HS-5 (cell line): ENCODE data around the gene CDX1.
A peak's percentile ranks its signal among the peaks of the same experiment; 100 is the strongest.

Experiments used
- DNase-seq: peaks from one replicate; pipeline ENCODE4 v3.0.0-alpha.2; 2012; ENCODE audit warnings: low read depth

The CDX1 gene

DNA sequence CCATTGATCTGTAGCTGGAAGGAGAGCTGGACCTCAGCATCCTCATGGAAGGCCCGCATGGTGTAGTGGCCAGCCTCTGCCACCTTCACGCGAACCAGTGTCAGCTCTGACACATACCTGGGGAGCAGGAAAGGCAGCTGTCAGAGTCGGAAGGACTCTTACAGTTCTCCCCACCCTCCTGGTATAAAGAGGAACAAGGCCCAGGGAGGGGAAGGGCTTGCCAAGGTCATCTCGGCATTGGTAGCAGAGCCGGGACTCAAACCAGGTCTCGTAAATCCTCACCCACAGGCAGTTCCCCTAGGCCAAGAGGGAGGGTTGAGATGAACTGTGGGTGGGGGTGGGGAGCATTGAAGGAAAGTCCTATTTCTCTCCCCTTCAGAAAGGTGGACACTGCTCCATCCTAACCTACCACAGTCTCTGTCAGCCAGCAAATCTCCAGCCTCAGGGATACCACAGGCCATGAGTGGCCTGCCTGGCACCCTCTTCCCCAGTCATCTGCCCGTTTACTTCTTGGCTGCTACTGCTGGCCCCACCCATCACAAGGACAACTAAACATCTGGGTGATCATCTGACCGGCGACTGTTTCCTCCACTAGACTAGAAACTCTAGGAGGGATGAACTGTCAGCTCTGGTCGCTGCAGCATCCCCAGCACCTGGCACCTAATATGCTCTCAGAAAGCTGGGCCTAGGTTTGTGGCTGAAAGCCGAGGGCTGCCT is 34.4 kb upstream of the CDX1 start:
- no peak for DNase-seq

DNA sequence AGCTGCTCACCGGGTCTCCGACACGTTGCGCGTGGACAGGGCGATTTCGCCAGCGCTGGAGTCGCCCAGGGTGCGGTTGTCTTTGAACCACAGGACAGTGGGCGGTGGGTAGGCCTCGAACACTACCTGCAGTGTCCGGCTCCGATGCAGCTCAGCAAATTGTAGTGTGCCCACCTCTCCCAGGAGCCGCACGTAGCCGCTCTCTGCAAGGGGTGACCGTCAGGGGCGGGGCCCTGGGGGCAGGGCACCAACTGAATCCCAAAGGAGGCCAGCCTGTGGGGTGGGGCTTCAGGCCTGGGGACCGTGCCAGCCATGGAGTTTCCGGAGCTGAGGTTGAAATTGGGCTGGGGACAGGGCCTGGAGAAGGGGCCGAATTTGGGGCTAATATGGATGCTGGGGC is 33.8 kb upstream of the CDX1 start:
- DNase-seq: no peak

- no peak for DNase-seq
Observed at GRCh38 chr5:150133581-150134197, 32.9 kb upstream of the CDX1 start.

GRCh38 chr5:150134198-150134588 is 32.4 kb upstream of the CDX1 start:
- no peak for DNase-seq

GRCh38 chr5:150135557-150136304 is 30.8 kb upstream of the CDX1 start:
- no peak for DNase-seq

DNA sequence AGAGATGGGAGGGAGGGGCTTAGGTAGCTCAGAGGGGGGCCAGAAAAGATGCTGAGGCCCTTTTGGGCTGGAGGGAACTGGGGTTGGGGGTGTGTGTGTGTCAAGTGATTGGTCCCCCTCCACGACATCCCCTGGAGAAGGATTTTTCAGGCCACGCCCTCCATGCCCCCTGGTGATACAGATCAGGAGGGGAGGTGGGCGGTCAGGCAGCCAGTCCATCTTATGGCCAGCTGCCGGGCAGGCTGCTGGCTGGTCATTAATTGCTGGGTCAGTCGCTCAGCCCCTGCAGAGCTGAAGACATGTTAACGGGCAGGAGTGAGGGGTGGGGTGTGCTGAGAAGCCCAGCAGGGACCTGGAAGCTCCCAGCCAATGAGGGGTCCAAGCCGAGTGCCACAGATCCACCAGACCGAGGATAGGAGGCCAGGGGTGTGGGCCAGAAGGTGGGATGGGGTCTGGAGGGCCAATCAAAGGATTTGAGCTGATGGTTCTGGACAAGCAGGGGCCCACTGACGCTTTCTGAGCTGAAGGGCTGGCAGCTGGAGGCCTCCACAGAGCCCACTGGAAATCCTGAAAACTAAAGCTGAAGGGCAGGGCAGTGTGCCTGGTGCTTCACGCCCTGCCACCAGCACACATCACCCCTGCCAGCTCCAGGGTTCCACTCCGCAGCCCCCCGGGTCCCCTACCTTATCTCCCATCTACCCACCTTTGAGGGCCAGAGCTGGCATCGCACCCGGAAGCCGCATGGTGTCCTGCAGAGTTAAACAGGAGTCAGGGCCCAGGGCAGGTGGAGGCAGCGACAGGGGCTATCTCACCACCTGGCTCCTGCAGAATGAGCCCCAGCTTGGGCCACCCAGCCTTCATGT is 30.0 kb upstream of the CDX1 start:
- no peak for DNase-seq

DNA sequence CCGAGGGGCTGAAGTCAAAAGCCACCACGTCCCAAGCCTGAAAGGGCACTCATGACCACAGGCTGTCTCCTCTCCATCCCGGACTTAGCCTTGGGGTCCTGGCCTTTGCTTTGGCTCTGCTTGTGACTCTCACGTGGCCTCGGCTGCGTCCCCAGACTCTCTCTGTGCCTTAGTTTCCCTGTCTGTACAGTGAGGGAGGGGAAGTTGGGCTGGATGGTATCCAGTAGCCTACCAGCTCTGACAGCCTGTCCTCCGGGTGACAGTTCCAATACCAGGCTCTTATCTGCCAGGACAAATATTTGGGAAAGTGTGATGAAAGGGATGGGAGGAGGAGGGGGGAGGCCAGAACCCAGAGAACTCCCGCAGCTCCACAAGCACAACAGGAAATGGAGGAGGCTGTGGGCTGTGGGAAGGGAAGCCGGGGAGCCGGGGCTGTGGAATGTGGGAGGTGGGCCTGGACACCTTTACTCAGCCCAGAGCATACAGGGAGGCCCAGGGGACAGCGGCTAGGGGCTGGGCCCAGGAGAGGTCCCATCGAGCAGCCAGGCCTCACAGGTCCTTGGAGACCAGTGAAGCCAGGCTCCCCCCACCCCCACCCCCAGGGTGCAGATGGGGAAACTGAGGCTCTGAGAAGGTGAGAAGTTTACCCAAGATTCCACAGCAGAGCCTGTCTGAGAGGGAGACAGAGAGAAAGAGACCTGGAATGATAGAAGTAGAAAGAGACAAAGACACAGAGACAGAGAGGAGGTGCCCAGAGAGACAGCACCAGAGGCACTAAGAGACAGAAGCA is 29.2 kb upstream of the CDX1 start:
- DNase-seq: no peak

GRCh38 chr5:150137997-150138396 is 28.6 kb upstream of the CDX1 start:
- DNase-seq: no peak

DNA sequence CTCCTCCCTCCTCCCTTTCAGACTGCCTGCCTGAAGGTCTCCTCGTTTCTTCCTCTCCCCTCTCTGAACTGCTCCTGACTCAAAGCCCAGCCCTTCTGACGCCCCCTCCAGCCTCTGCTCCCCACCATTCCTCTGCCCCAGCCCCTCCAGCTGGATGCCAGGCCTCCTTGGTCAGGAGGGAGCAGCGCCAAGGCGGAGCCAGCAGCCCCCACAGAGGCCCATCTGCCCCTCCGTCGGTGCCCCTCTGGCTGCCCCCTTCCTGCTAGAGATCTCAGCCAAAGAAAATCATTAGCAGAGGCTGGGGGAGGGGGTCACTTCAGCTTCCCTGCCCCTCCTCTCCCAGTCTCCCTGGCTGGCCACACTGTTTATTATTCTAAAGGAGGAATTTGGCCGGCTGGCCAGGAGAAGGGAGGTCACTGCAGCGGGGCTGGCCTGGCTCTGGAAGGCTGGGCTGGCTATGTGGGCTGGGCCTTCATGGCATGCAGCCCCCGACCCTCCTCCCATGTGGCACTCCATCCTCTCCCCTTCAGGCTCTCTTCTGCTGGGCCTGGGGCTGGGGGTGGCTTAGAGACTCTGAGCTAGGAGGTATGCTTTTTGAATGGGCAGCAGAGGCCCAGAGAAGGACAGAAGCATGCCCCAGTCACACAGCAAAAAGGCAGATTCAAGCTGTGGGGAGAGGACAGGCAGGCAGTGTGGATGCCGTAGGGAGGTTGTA is 27.9 kb upstream of the CDX1 start:
- DNase-seq: no peak

GRCh38 chr5:150139334-150139733 is 27.2 kb upstream of the CDX1 start:
- no peak for DNase-seq

DNA sequence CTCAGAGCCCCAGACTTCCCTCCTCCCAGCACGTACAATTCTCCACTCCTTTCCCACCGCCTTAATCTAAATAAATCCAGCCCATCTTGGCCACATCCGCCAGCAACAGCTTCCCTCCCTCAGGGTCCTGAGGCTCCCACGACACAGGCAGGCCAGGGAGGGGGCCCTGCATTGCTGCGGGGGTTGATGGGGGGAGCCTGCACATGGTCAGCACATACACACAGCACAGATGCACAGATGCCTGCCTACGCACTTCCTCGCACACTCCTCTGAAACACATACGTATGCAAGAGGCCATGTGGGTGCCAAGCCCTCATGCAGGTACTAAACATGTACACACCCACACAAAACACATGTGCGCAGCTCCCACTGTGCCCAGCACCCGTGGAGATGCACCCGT is 25.7 kb upstream of the CDX1 start:
- no peak for DNase-seq

GRCh38 chr5:150141544-150142184 is 24.9 kb upstream of the CDX1 start:
- DNase-seq: no peak

- no peak for DNase-seq
Observed at GRCh38 chr5:150142185-150142958, 24.2 kb upstream of the CDX1 start.

GRCh38 chr5:150142959-150143349 is 23.6 kb upstream of the CDX1 start:
- peak; percentile 84 for DNase-seq

DNA sequence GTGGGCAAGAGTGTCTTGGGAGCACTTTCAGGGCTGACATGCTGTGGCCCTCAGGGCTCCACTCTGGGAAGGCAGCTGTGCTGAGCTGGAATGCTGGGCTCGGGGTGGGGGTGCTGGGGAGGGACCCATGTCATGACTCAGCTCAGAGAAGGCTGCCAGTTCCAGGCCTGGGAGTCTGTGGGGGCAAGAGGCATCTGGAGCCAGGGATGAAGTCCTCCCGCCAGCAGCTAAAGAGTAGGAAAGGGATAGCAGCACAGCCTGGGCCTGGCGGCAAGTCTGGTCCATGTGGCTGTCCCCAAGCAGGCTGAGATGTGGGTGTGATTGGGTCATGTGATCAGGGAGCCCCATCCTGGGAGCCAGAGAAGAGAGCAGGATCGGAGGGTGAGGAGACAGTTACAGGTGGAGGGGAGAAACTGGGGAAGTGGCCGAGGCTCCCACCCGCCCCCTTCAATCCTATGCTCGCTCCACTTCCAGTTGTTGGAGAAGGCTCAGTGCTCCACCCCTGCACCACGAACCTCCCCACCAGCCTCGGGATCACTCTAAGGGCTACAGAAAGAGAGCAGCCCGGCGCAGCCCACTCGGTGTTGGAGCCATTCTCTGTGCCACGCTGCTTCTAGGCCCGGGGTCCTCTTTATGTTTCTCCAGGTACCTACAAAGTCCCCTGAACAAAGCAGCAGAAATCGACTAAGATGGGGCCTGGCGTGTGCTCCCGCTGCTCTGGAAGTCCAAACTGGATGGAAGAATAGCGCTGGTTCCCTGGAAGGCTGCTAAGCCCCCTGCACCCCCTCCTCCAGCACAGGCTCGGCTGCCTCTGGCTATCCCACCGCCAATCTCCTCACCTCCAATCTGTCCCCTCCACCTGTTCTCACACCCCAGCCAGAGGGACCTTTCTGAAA is 23.0 kb upstream of the CDX1 start:
- DNase-seq: peak; percentile 72

DNA sequence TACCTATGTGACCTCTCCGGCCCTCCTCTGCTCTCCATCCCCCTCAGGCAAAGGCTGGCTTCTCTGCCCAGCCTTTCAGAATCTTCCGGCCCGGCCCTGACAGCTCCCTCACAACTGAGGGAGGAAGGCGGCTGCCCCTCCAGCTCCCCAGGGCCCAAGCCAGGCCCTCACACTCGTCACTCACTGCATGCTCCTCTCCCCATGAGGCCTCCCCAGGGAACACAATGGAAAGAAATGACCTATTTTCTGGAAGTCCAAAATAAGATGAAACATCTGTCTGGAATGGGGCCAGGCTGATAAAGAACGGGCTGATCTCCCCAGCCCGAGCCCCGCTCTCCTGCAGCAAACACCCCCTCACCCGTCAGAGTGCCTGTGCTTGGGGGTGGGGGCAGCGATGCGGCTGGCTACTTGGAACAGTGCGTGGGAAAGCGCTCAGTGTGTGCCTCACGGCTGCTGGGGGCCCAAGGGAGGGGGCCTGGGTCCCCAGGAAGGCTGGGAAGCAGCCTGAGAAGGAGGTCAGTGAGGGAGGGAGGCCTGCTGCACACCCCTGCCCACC is 22.3 kb upstream of the CDX1 start:
- no peak for DNase-seq

GRCh38 chr5:150144879-150145278 is 21.7 kb upstream of the CDX1 start:
- no peak for DNase-seq

GRCh38 chr5:150146235-150146634 is 20.3 kb upstream of the CDX1 start:
- no peak for DNase-seq
